Esophagus squamous epithelium (tissue), 4 donors: ENCODE measurements around the gene GOLGA6D.
"Not testable (repeated sequence)": the region's sequence is repeated elsewhere in the genome, so short reads cannot be mapped to it uniquely, and the experiment has no call there.

ENCODE experiments used
- POLR2A ChIP-seq, 4 donors: fragments of 450-650 bp; IDR thresholded peaks; one replicate each; pipeline ENCODE4 v1.6.1; 2017; ENCODE audit warnings: antibody characterized with exemption in 4 of 4, mild to moderate bottlenecking in 4 of 4, moderate library complexity in 3 of 4
- TF ChIP-seq, protein P1 (sequence below), 6 experiments: fragments of 450-650 bp in 4 of 6; fragments of 200-600 bp in 2 of 6; sonication (generic) in 2 of 6; IDR thresholded peaks; one replicate each; pipeline ENCODE4 v1.5.1; 2016 to 2019; ENCODE audit warnings: antibody characterized with exemption in 6 of 6, mild to moderate bottlenecking in 4 of 6, moderate library complexity in 4 of 6

DNA sequence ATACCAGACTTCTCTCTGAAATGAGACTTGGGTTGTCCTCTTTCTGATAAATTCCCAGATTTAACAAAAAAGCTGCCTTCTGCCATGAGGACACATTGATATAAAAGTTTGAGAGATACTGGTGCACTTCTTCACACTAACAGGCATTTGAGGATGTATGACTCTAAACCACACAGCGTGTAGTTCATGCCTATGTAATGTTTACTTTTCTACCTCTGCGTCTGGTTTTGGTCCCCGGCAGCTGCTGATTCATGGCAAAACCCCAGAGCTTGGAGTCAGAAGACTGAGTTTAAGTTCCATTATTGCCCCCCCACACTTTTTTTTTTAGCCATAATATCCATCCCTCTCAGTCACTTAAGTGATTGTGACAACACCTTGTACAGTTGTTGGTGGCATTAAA, 1.5 kb downstream of the GOLGA6D start:
- TF ChIP-seq, protein P1, sequence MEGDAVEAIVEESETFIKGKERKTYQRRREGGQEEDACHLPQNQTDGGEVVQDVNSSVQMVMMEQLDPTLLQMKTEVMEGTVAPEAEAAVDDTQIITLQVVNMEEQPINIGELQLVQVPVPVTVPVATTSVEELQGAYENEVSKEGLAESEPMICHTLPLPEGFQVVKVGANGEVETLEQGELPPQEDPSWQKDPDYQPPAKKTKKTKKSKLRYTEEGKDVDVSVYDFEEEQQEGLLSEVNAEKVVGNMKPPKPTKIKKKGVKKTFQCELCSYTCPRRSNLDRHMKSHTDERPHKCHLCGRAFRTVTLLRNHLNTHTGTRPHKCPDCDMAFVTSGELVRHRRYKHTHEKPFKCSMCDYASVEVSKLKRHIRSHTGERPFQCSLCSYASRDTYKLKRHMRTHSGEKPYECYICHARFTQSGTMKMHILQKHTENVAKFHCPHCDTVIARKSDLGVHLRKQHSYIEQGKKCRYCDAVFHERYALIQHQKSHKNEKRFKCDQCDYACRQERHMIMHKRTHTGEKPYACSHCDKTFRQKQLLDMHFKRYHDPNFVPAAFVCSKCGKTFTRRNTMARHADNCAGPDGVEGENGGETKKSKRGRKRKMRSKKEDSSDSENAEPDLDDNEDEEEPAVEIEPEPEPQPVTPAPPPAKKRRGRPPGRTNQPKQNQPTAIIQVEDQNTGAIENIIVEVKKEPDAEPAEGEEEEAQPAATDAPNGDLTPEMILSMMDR (IDR thresholded peaks at IDR 0.05) = not testable (repeated sequence)
- TF ChIP-seq POLR2A (IDR thresholded peaks at IDR 0.05) = not testable (repeated sequence)
